ENCODE measurements around the gene NAB2. TPM values are rescaled to one million over a fixed set of nuclear protein-coding genes. Genes with fewer than 3 reads are reported as not detected.
A peak's percentile ranks its signal among the peaks of the same experiment; 100 is the strongest.

Gene NAB2
- total and polyA plus RNA-seq, 2 of the 8 experiments (the other 6 are each of a cell fraction or from before 2014, with no cell fraction given): 20.9 to 23.5 TPM

- no peak for TF ChIP-seq CHD7 (IDR thresholded peaks at IDR 0.05; ENCODE audit: insufficient replicate concordance, low read length)
- peak; percentile 55 for TF ChIP-seq PHF8 (conservative IDR thresholded peaks at IDR 0.05; ENCODE audit: low read depth, low read length)
- TF ChIP-seq MAX (IDR thresholded peaks at IDR 0.05): peak; percentile 76
- no peak for TF ChIP-seq RFX5 (IDR thresholded peaks at IDR 0.05; ENCODE audit: borderline replicate concordance, low read depth, low read length)
- peak; percentile 17 for TF ChIP-seq ASH2L (IDR thresholded peaks at IDR 0.05; ENCODE audit: low read length)
- no peak for TF ChIP-seq BRCA1 (IDR thresholded peaks at IDR 0.05; ENCODE audit: low read depth, low read length)
- TF ChIP-seq KDM1A (IDR thresholded peaks at IDR 0.05; ENCODE audit: borderline replicate concordance, low read length): peak; percentile 11; the same call in 1 of the 2 replicates
- TF ChIP-seq MAFK (IDR thresholded peaks at IDR 0.05; ENCODE audit: low read depth, low read length): no peak
- peak; percentile 48; the same call in 1 of the 2 replicates for TF ChIP-seq TAF1 (IDR thresholded peaks at IDR 0.05; ENCODE audit: low read depth, low read length)
- TF ChIP-seq SAP30 (IDR thresholded peaks at IDR 0.05; ENCODE audit: insufficient read depth, insufficient replicate concordance, low read length): peak; percentile 50
Measured at GRCh38 chr12:57128519-57129247, 39.8 kb downstream of the NAB2 start (continued).
